NCI-H2196 (cell line): ENCODE data around the gene PDE4B.

Experiments used
- DNase-seq: peaks from one replicate; lab custom pipeline; 2025; ENCODE audit not compliant: unreplicated experiment; lab: John Stamatoyannopoulos, UW

PDE4B gene

DNA sequence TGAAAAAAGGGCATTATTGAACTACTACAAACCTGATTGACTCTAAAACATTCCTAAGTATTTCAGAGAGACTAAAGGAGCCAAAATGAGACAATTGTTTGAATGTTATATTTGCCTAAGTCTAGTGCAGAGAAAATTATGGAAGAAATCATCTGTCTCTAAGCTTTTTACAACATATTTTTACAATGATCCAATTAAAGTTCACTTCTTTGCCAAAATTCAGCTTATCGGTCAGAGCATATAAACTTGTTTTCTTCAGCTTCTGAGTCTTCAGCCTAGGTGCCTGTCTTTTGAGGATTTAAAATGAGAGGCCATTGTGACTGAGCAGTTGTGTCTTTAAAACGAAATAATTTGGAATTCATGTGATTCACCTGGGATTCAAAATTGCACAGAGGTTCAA, 560.1 kb downstream of the PDE4B start:
- DNase-seq: no peak

DNA sequence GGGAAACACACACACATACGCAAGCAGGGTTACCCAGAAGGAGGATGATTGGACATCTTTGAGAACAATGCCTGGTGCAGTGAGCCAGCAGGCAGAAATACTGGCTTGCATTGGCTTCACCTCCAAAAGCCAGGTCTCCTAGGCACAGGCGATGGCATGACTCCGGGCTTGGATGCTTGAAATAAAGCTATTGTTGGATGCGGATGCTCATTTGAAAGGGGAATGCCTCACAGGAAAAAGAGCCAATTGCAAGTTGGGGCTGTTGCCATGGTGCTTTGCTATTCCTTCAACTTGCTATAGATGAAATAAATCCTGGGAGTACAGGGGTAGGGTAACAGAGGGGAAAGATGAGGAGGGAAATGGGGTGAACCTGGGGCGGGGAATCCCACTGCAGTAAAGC, 560.6 kb downstream of the PDE4B start:
- DNase-seq: no peak

- no peak for DNase-seq
These were observed 561.9 kb downstream of the PDE4B start for GRCh38 chr1:66354311-66355201.

GRCh38 chr1:66355756-66356155, 563.1 kb downstream of the PDE4B start:
- no peak for DNase-seq

DNA sequence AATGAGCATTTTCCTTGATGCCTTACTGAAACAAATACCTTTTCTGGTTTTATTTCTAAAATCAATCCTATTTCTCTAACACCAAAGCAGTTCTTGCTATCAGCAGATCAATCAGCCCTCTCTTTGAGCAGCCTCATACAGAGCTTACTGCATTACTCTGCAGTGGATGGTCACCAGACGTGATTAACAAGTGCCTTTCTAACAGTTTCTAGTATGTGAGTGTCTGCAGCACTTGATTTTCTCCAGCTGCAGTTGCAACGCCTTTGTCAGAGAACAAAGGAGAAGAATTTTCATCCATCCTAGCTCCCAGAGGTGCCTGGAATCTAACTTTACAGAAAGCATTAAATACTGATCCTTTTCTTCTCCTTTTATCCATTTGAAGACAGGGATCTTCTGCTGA, 563.9 kb downstream of the PDE4B start:
- DNase-seq: no peak

DNA sequence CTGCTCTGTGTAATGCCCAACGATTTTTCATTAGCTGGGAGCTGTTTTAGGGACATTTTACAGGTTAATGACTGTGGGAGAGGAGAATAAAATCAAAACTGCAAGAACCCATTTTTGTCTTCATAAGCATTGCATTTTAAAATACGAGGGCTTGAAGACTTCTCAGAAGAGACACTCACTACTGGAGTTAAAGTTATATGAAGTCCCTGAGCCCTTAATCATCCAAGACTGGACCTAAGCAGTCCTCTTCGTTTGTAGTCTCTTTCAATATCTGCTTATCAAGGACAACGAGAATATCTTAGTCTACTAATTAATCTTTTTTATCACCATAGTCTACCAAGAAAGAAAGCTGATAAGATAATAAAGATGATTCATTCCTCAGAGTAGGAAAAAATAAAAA, 564.3 kb downstream of the PDE4B start:
- DNase-seq: no peak

- DNase-seq: no peak
These were observed 564.9 kb downstream of the PDE4B start for GRCh38 chr1:66357478-66358197.

DNA sequence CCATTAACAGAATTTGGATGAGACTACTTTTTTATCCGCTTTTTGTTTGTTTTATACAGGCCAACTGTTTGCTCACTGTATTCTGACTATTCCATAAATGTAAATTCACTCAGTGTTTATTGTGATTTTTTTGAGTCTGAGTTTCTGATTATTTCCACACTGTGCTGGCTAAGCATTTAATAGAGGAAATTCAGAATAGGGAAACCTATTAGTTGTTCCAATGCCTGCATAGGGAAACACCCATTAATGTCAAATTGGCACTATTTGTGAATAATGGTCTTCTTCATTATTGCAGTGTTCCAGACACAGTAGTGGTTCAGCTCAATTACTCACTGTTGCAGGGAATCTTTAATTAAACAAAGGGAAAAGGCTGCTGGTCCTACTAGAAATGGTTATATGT, 566.6 kb downstream of the PDE4B start:
- no peak for DNase-seq

GRCh38 chr1:66359815-66360214, 567.1 kb downstream of the PDE4B start:
- no peak for DNase-seq

GRCh38 chr1:66360285-66360724, 567.6 kb downstream of the PDE4B start:
- no peak for DNase-seq

DNA sequence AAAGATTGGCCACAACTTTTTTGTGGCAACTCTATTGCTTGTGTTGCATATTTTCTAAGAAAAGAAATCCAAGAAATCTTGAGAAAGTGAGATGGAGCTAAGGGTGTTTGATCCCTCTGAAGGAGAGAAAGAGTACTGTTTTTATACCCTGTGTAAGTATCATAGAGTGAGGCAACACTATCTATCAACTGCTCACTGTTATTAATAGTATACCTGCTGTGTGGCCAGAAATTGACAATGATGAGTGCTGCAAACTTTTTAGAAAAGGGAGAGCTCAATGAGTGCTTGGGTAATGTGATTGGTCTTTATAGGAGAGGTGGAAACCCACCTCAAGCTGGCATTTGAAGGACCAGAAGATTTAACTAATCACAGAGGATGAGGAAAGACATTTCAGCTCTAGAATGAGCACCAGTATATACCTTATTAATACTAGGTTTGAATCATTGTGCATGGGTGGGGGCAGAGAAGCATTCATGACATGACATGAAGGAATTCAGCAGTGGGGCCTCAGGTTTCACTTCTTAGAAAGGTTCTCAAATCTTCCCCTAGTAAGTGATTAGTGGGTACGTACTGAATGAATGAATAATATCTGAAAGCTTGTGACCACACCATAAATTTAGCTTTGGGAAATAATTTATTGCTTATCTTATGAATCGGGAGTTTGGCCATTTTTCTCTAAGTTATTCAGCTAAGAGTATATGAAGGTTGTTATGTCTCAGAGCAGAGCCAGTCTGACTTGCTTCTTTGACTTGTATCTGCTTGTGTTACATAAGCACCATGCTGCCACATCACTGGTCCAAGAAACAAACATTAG, 572.1 kb downstream of the PDE4B start:
- no peak for DNase-seq

DNA sequence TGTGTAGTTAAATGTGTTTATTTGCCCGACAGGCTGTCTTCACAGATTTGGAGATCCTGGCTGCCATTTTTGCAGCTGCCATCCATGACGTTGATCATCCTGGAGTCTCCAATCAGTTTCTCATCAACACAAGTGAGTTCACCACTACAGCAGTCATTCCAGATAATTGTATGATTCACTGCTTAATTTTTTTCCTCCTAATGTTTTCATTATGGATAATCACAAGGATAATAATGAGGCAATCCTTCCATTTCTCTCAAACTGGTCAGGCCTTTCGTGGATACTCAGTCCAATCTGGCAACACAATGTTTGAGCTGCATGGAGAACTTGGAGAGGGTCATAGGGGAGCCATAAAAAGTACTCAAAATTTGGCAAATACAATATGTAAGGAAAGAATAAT, 572.9 kb downstream of the PDE4B start:
- DNase-seq: no peak

DNA sequence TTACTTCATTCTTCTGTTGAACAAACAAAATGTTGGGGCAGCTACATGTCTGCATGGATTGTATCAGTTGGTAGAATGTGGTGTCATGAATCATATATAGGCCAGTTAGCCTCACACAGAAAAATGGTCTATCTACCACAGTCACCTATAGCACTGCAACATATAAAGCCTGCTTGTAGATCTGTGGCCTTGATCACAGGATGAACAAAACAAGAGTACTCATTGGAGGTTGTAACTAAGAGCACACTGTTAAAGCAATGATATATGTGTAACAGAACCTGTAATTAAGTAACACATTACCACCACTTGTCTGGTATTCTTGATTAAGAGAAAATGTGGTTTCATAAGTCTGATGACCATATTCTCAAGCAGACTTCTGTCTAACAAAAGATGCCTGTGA, 573.9 kb downstream of the PDE4B start:
- DNase-seq: no peak

- DNase-seq: no peak
These were observed 574.7 kb downstream of the PDE4B start for GRCh38 chr1:66367369-66367768.

DNA sequence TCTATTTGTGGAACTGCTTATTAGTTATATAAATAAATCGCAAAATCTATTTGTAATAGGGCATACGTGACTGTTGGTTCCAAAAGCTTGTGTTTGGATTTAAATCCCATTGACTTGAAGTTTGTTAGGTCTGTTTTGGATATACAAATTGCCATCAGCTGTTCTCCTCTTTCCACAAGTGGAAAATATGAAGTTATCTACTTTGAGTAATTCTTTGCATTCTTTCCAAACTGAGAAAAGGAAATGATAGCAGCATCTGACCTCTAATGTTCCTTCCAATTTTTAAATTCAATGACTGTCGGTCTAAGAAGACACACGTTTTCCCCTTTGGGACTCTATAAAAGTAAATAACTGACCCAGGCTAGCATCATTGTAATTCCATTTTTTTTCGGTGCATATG, 575.6 kb downstream of the PDE4B start:
- no peak for DNase-seq

DNA sequence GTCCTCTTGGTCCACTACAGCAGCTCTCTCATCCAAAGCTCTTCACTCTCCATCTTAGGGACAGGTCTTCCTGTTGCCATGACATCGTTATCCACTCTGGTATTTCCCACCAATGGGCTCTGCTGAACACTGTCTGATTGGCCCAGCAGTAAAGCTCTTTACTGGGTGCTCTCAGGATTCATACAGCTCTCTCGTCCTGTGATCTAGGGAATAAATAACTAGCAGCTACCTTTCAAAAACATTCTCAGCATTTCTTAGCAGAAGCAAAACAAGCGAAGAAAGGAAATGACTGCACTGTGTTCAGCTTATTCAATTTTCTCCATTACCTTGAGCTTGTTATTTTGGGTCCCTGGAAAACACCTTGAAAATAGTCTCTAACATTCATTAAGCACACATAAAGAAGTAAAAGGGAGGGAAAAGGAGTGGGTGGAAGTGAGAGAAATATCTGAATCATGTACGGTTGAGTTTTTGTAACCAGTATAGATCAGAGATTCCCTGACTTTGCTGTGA, 577.8 kb downstream of the PDE4B start:
- DNase-seq: no peak

DNA sequence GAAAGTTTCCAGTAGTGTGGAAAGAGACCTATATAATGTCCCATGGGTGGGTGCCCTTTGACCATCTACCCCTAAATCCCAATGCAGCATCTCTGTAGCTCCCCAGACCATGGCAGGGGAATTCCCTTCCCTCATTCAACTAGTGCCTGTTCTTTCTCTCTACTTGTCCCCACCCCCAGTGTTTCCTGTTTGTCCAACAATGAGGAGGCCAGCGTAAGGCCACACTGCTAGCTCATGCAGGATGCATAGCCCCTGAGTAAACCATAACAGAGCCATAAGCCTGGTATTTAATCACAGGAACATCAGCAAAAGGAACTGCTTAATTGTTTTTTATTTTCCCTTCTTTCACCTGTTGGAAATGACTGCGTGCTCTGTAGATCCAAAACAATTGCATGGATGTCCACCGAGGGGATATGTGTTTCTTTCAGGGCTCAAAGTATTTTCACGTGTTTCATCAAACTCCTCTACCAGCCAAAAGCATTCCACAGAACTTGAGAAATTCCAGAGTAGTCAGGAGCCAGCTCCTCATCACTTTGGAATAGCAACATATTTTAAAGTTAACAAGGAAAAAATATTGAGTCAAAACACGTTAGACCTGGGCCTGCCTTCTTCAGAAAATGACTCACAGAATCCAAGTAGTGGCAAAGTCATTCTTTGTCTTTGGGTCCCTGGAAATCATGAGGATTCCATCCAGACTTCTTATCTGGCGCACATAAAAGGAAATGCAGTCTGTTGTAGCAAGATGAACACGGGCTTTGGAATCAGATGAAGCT, 578.7 kb downstream of the PDE4B start:
- DNase-seq: no peak

- no peak for DNase-seq
These were observed 579.9 kb downstream of the PDE4B start for GRCh38 chr1:66372522-66373101.

DNA sequence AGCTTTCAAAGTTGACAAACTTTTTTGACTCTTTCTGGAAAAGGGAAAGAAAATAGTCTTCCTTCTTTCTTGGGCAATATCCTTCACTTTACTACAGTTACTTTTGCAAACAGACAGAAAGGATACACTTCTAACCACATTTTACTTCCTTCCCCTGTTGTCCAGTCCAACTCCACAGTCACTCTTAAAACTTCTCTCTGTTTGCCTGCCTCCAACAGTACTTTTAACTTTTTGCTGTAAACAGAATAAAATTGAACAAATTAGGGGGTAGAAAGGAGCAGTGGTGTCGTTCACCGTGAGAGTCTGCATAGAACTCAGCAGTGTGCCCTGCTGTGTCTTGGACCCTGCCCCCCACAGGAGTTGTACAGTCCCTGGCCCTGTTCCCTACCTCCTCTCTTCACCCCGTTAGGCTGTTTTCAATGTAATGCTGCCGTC, 580.5 kb downstream of the PDE4B start:
- no peak for DNase-seq

DNA sequence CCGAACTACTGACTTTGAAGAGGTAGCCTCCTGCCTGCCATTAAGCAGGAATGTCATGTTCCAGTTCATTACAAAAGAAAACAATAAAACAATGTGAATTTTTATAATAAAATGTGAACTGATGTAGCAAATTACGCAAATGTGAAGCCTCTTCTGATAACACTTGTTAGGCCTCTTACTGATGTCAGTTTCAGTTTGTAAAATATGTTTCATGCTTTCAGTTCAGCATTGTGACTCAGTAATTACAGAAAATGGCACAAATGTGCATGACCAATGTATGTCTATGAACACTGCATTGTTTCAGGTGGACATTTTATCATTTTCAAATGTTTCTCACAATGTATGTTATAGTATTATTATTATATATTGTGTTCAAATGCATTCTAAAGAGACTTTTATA, 581.5 kb downstream of the PDE4B start:
- DNase-seq: no peak
